GM18519 (cell line): ENCODE data around the gene TMEM266.

ENCODE experiments used
- ATAC-seq: cut with Tn5 transposase; IDR thresholded peaks from one replicate; pipeline ENCODE4 v1.9.1; 2021; ENCODE audit warnings: mild to moderate bottlenecking, moderate library complexity; ENCODE audit not compliant: unreplicated experiment, low FRiP score

TMEM266 gene

DNA sequence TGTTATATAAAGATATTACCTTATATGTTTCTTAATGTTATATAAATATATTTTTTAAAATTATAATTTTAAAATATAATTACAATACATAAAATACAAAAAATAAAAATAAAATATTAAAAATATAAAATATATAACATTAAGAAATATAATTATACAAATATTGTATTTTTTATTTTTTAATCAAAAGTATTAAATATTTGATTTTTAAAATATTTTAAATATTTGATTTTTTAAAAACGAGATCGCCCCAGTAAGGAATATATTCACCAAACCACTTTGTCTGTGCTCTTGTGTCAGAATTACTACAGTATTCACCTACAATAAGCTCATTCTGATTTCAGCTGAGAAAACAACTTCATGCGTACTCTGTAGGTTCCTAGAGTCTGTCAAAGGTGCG, 162.4 kb downstream of the TMEM266 start:
- ATAC-seq: no peak

DNA sequence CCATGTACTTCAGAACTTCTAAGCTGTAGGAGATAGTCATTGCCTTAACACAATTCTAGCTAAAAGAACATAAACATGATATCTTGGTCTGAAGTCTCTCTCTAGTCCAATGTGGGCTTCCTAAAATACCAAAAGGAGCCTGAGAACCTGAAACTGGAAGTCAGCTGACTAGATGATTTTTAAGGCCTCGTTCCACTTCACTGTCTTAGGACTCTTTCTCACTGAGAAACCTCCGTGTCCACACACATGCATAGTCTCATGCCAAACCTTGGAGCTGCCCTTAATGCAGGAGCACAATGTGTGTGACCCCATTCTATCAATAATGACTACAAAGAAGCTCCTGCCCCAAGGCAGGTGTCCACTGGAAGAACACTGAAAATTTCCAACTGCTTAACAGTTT, 163.7 kb downstream of the TMEM266 start:
- ATAC-seq: no peak

DNA sequence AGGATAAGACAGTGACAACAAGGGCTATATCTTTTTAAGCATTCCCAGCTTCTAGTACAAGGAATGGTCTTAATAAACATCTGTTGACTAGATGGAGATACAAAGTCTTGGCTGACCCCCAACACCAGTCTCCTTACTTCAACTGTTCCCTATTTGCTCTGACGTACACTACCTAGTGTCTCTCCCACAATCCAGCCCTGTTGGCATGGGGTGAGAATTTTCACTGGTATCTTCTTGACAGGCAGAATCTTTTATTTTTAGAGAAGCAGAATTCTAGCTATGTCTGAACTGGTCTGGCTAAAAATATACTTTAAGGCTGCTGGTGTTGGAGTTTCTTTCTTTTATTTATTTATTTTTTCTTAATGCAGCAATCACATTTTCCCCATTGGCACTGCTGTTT, 169.5 kb downstream of the TMEM266 start:
- no peak for ATAC-seq

DNA sequence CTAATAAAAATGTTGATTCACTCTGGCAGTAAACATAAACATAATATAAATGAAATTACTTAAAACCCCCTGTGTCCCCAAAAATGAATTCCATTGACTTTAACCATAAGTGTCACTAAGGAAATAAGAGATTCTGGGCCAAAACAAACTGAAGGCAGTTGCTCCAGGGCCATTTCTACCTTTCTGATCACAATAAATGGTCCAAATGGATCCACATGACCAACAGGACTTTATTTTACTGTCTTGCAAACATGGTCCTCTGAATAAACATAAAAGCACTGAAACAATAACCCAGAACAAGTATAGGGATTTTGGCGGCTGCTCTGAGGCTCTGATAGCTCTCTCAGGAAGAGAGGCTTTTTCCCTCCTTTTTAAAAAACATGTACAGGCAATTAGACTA, 174.1 kb downstream of the TMEM266 start:
- no peak for ATAC-seq

DNA sequence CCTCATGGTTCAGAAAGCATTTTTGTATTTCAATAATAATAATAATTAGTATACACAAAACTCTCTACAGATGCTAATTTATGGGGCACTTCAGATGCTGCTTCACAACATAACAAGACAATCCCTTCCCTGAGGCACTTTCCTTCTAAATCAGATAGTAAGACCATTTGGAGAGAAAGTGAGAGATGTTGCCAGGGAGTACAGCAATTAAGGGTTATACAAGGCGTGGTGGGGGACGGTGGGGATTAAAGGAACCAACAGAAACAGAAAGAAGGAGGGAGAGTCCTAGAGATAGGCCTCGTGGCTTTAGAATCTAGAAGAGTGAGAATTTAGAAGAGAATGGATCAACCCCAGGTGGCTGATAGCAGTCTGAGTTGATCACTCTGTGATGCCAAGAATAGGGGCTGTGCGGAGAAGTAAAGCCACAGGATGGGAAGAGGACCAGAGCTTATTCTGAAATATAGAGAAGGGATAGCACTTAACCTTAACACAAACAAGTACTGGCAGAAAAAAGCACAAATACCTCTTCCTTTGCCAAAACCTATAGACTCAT, 174.6 kb downstream of the TMEM266 start:
- no peak for ATAC-seq

DNA sequence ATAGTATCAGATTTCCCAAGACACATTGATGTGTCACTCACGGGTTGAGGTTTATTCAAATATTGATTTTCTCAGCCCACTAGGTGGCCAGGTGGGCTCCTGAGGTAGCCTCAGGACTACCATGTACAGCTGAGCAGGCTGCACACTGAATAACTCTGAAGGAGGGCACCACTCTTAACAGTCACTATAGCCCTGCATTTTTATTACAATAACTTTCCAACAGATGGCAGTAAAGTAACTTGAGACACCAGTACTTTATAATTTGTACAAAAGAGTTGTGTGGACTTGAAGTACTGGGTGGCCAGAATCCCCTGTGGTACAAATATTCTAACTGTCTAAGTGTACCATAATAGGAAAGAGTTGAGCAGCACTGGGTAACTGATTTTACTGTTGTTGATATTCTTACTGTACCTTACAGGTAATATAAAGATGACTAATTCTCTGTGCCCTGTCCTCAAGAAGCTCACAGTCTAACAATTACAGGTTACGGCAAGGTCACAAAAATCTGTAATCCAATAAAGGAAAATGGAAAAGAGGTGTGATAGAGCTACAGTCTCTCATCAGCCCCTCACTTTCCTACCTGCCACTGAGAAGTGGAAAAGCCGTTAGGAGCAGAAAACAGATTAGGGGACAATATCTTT, 175.5 kb downstream of the TMEM266 start:
- ATAC-seq: no peak

DNA sequence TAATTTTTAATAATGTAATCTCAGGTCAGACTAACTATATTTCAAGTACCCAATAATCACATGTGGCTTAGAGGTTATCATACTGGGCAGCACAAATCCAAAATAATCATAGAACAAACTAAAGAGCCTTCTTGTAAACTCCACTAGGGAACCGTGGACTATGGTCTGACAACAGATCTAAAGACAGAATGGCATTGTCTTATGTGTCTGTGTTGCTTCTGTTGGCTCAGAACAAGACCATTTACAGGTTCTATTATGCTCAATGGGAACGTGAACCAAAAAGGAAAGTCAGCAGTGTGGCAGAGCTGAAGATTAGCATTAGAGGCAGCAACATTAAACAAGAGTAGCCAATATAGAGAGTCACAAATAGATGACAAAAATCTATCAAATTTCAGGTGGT, 176.6 kb downstream of the TMEM266 start:
- no peak for ATAC-seq

DNA sequence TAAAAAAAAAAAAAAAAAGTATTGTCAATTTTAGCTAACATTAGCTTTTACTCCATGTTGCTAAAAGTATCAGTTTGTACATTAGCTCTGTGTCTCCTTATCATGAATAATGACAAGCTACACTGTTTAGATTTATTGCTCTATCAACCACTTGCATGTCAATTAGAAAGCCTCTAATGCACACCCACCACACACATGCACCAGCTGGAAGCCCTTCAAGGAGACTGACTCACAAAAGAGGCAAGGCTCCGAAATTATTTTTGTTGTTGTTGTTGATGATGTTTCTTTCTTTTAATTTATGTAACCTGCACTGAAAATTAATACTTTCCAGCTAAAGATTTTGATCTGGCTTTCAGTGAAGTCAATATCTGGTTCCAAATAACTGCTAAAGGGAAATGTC, 180.0 kb downstream of the TMEM266 start:
- no peak for ATAC-seq

DNA sequence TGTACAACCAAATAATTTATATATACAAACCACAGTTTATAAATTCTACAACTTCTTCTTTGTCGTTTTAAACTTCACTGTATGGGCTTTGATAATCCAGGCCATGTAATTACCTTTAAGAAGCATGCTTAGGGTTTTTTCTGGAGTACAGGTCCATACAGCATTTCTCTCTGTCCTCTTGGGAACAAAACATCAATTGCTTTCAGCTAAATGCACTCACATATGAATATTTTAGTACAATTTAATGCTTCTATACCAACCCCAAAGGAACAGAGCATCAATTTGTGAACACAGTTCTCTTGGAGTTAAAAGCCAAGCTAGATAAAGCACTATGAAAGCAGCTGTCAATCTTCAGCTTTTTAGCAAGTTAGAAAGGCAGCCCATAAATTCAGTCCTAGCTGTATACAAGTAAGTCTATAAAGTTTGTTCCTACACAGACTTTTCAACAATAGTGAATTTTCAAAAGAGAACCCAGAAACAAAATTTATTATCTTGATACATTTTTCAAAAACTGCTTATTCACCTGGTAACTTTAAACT, 185.4 kb downstream of the TMEM266 start:
- ATAC-seq: no peak

DNA sequence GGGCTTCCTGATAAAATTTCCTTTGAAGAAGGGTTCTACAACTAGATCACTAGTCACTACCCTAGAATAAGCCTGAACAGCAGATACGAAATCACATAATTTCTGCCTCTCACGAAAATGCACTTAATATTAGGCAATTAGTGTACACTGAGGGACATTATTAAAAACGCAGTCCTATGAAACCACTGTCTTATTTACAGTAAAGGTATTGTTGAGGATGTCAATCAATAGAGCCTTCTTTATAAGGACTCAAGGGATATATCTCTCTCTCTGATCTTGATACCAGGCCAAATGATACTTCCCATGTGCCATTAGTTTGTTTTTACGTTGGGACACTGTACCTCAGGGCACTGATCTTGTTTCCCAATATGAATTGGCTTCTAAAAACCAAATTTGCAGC, 191.9 kb downstream of the TMEM266 start:
- ATAC-seq: no peak

DNA sequence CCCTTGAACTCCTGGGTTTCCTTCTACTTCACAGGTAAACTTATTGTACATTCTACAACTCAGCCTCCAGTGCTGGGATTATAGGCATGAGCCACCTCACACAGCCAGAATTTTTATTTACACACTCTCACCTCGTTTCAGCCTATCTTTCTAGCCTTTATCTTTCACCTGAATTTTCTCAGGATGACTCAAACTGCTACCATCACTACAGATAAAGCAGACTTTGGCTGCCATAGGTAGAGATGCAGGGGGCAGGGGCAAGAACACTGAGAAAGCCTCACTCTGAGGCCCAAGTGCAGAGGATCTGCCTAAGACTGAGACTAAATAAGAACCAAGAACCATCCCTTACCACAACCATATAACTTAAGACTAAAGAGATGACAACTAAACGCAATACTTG, 192.5 kb downstream of the TMEM266 start:
- no peak for ATAC-seq

DNA sequence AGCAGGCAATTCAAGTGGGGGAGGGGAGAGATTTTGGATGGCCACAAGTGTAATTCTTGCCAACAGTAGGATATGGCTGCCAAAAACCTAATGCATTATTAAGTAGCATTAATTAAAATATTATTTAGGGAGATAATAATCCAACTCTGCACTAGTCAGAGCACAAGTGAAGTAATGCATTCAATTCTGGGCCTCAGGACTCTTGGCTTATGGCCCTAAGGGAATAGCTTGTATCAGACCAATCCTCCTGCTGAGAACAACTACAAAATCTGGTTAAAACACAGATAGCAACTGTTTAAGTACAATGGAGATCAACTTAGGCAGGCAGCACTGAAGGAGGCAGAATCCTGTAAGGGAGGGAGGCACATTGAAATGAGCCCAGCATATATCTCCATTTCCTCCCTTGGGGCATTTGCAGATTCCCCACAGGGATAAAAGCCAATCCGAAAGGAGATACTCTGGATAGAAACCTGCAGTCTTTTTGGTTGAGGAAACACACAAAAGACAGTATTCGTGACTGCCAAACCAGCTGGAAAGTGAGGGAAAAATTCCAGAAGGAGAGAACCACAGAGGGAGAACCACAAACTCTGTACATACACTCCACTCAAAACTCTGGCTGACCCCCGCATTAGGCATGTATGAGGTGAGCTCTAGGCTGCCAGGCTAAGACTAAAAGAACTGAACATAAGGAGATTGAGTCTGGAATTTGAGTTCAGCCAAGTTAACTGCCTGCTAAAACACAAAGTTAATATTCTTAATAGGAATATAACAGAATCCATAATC, 194.1 kb downstream of the TMEM266 start:
- ATAC-seq: no peak
